H9 (cell line): ENCODE measurements around the gene PRDX1. TPM values are rescaled to one million over a fixed set of nuclear protein-coding genes. Genes with fewer than 3 reads are reported as not detected.

Experiments
- DNase-seq: peaks from one replicate; pipeline ENCODE4 v3.0.0-alpha.2; 2017
- H2AFZ ChIP-seq: one replicate; pipeline ENCODE4 v1.6.1; 2013; ENCODE audit warnings: mild to moderate bottlenecking, low read length, control low read depth, moderate library complexity
- H2AK5ac ChIP-seq: 2 replicates; pipeline ENCODE4 v1.6.1; 2013; ENCODE audit warnings: low read length, control low read depth, mixed read lengths; ENCODE audit not compliant: insufficient read length
- H2BK120ac ChIP-seq: one replicate; pipeline ENCODE4 v1.6.1; 2013; ENCODE audit warnings: low read depth, mild to moderate bottlenecking, low read length, control low read depth, inconsistent platforms; ENCODE audit not compliant: poor library complexity, severe bottlenecking
- H2BK12ac ChIP-seq: 2 replicates; pipeline ENCODE4 v1.6.1; 2013; ENCODE audit warnings: low read length, control low read depth, mixed read lengths, low read depth; ENCODE audit not compliant: insufficient read length
- H2BK15ac ChIP-seq: 2 replicates; pipeline ENCODE4 v1.6.1; 2013; ENCODE audit warnings: low read depth, low read length, control low read depth
- H2BK20ac ChIP-seq: one replicate; pipeline ENCODE4 v1.6.1; 2013; ENCODE audit warnings: low read depth, mild to moderate bottlenecking, low read length, control low read depth, inconsistent platforms; ENCODE audit not compliant: poor library complexity, severe bottlenecking
- H2BK5ac ChIP-seq: 2 replicates; pipeline ENCODE4 v1.6.1; 2013; ENCODE audit warnings: low read length, control low read depth, mixed read lengths; ENCODE audit not compliant: insufficient read length
- H3K14ac ChIP-seq: 2 replicates; pipeline ENCODE4 v1.6.1; 2013; ENCODE audit warnings: low read length, control low read depth; ENCODE audit not compliant: insufficient read depth
- H3K18ac ChIP-seq: 2 replicates; pipeline ENCODE4 v1.6.1; 2013; ENCODE audit warnings: low read depth, mild to moderate bottlenecking, mixed read lengths, low read length, control low read depth; ENCODE audit not compliant: insufficient read length
- H3K23ac ChIP-seq: 2 replicates; pipeline ENCODE4 v1.6.1; 2013; ENCODE audit warnings: low read length, control low read depth, mixed read lengths, low read depth; ENCODE audit not compliant: insufficient read length
- H3K23me2 ChIP-seq: 2 replicates; pipeline ENCODE4 v1.6.1; 2013; ENCODE audit warnings: low read depth, mild to moderate bottlenecking, mixed read lengths, low read length, control low read depth; ENCODE audit not compliant: insufficient read length, poor library complexity, severe bottlenecking
- H3K27ac ChIP-seq: 2 replicates; pipeline ENCODE4 v1.5.1; 2013; ENCODE audit warnings: low read length, control low read depth, mixed read lengths, low read depth; ENCODE audit not compliant: insufficient read length
- H3K27me3 ChIP-seq: 2 replicates; pipeline ENCODE4 v1.6.1; 2013; ENCODE audit warnings: low read length, control low read depth, inconsistent platforms; ENCODE audit not compliant: insufficient read depth
- H3K4ac ChIP-seq: 2 replicates; pipeline ENCODE4 v1.6.1; 2013; ENCODE audit warnings: low read depth, mild to moderate bottlenecking, control low read depth, inconsistent platforms, low read length, moderate library complexity
- H3K4me1 ChIP-seq: 2 replicates; pipeline ENCODE4 v1.6.1; 2013; ENCODE audit warnings: low read length, control low read depth, inconsistent platforms; ENCODE audit not compliant: insufficient read depth
- H3K4me2 ChIP-seq: 2 replicates; pipeline ENCODE4 v1.6.1; 2013; ENCODE audit warnings: low read length, control low read depth, mixed read lengths; ENCODE audit not compliant: insufficient read length, insufficient read depth
- H3K56ac ChIP-seq: 2 replicates; pipeline ENCODE4 v1.6.1; 2013; ENCODE audit warnings: low read depth, mild to moderate bottlenecking, mixed read lengths, low read length, control low read depth; ENCODE audit not compliant: insufficient read length
- H3K79me1 ChIP-seq: 2 replicates; pipeline ENCODE4 v1.6.1; 2013; ENCODE audit warnings: low read depth, mild to moderate bottlenecking, moderate library complexity, low read length, control low read depth, inconsistent platforms; ENCODE audit not compliant: insufficient read depth, poor library complexity, severe bottlenecking
- H3K79me2 ChIP-seq: 2 replicates; pipeline ENCODE4 v1.6.1; 2013; ENCODE audit warnings: low read length, control low read depth, inconsistent platforms; ENCODE audit not compliant: insufficient read depth
- H3K9ac ChIP-seq: 2 replicates; pipeline ENCODE4 v1.6.1; 2013; ENCODE audit warnings: low read length, control low read depth, mixed read lengths; ENCODE audit not compliant: insufficient read length; ENCODE audit errors: extremely low read depth
- H3K9me3 ChIP-seq: one replicate; pipeline ENCODE4 v1.6.1; 2013; ENCODE audit warnings: low read depth, low read length, inconsistent platforms; ENCODE audit not compliant: control insufficient read depth
- H3T11ph ChIP-seq: one replicate; pipeline ENCODE4 v1.6.1; 2013; ENCODE audit warnings: mild to moderate bottlenecking, low read length, control low read depth, inconsistent platforms
- H4K20me1 ChIP-seq: one replicate; pipeline ENCODE4 v1.6.1; 2013; ENCODE audit not compliant: control insufficient read depth, insufficient read length, insufficient read depth
- H4K5ac ChIP-seq: 2 replicates; pipeline ENCODE4 v1.6.1; 2013; ENCODE audit warnings: low read depth, mild to moderate bottlenecking, mixed read lengths, low read length, control low read depth; ENCODE audit not compliant: insufficient read length
- H4K8ac ChIP-seq: replicated peaks from 2 replicates; pipeline ENCODE4 v1.6.1; 2013; ENCODE audit warnings: low read length, control low read depth, mixed read lengths, low read depth; ENCODE audit not compliant: insufficient read length
- H4K91ac ChIP-seq: 2 replicates; pipeline ENCODE4 v1.6.1; 2013; ENCODE audit warnings: low read depth, mild to moderate bottlenecking, moderate library complexity, mixed read lengths, low read length, control low read depth; ENCODE audit not compliant: insufficient read length
- H3K27ac Mint-ChIP-seq, 3 experiments: 2 replicates in 2 of 3; 3 replicates in 1 of 3; pipeline ENCODE4 v1.8.0; 2020 to 2021; ENCODE audit warnings: mixed read lengths in 3 of 3, mild to moderate bottlenecking in 1 of 3, moderate library complexity in 1 of 3
- H3K27me3 Mint-ChIP-seq: 2 replicates; pipeline ENCODE4 v1.8.0; 2021; ENCODE audit warnings: low read depth, mild to moderate bottlenecking, moderate library complexity, mixed read lengths
- H3K36me3 Mint-ChIP-seq, 3 experiments: 2 replicates in 2 of 3; 3 replicates in 1 of 3; pipeline ENCODE4 v1.8.0; 2020 to 2021; ENCODE audit warnings: low read depth in 3 of 3, mixed read lengths in 3 of 3; ENCODE audit not compliant: insufficient read depth in 1 of 3
- H3K4me1 Mint-ChIP-seq, 2 experiments: 2 replicates each; pipeline ENCODE4 v1.8.0; 2020; ENCODE audit warnings: mixed read lengths in 2 of 2
- H3K4me3 Mint-ChIP-seq, 2 experiments: 2 replicates in 1 of 2; 3 replicates in 1 of 2; pipeline ENCODE4 v1.8.0; 2020 to 2021; ENCODE audit warnings: mild to moderate bottlenecking in 2 of 2, mixed read lengths in 2 of 2, moderate library complexity in 1 of 2
- H3K9me3 Mint-ChIP-seq, 2 experiments: 2 replicates in 1 of 2; 3 replicates in 1 of 2; pipeline ENCODE4 v1.8.0; 2020; ENCODE audit warnings: mild to moderate bottlenecking in 2 of 2, mixed read lengths in 2 of 2, moderate library complexity in 1 of 2
- WGBS: extraction: QIAGEN DNeasy Blood & Tissue Kit; methylation state at CpG from one replicate; pipeline ENCODE4 v1.1.7; 2013; ENCODE audit warnings: missing lambda C conversion rate, low lambda C conversion rate, mixed read lengths; ENCODE audit not compliant: insufficient read length; ENCODE audit errors: extremely low coverage; 5-methylcytosine and 5-hydroxymethylcytosine counted together
- total RNA-seq: library from RNA; stranded (reverse); gene quantifications from 2 replicates; pipeline ENCODE4 v1.2.1, GENCODE V29; 2021
- TF ChIP-seq, protein P1 (sequence below): fragments of 200-600 bp; sonication (generic); conservative IDR thresholded peaks from 3 replicates; pipeline ENCODE4 v1.8.0; 2021; ENCODE audit warnings: antibody characterized with exemption, mild to moderate bottlenecking

The PRDX1 gene
- total RNA-seq, 1 experiment from 2014 or later: 1,003 TPM

GRCh38 chr1:45544530-45544929, 22.8 kb upstream of the PRDX1 start:
- H3K36me3 Mint-ChIP-seq: no peaks in the 10 kb centered on the region
- Histone ChIP-seq H2BK12ac (no peak overlapping the region), H2BK15ac (no peak overlapping the region), H3K79me2 (no peaks in the 10 kb centered on the region), H3K56ac (no peak overlapping the region), H2BK5ac (no peak overlapping the region), H2AFZ (no peak overlapping the region), H3K9me3 (no peaks in the 10 kb centered on the region), H3K4me1 (no peaks in the 10 kb centered on the region), H3K79me1 (no peaks in the 10 kb centered on the region), H3K23ac (no peak overlapping the region), H4K91ac (no peak overlapping the region), H3K9ac (no peak overlapping the region), H3K18ac (no peak overlapping the region), H4K8ac (no peak overlapping the region), H3K4me2 (no peak overlapping the region), H4K20me1 (no peaks in the 10 kb centered on the region), H2BK20ac (no peak overlapping the region), H2AK5ac (no peak overlapping the region), H3T11ph (no peak overlapping the region), H4K5ac (no peak overlapping the region), H3K23me2 (no peaks in the 10 kb centered on the region), H3K14ac (no peak overlapping the region), H3K4ac (no peak overlapping the region), H2BK120ac (no peak overlapping the region), H3K27ac (no peak overlapping the region), H3K27me3 (no peaks in the 10 kb centered on the region)
- TF ChIP-seq, protein P1, sequence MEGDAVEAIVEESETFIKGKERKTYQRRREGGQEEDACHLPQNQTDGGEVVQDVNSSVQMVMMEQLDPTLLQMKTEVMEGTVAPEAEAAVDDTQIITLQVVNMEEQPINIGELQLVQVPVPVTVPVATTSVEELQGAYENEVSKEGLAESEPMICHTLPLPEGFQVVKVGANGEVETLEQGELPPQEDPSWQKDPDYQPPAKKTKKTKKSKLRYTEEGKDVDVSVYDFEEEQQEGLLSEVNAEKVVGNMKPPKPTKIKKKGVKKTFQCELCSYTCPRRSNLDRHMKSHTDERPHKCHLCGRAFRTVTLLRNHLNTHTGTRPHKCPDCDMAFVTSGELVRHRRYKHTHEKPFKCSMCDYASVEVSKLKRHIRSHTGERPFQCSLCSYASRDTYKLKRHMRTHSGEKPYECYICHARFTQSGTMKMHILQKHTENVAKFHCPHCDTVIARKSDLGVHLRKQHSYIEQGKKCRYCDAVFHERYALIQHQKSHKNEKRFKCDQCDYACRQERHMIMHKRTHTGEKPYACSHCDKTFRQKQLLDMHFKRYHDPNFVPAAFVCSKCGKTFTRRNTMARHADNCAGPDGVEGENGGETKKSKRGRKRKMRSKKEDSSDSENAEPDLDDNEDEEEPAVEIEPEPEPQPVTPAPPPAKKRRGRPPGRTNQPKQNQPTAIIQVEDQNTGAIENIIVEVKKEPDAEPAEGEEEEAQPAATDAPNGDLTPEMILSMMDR: no peak
- H3K27me3 Mint-ChIP-seq: no peaks in the 10 kb centered on the region; the same call in 1 of the 2 replicates
- WGBS: no CpG with 5 or more reads among the region's 4 CpGs
- no peaks in the 10 kb centered on the region for H3K9me3 Mint-ChIP-seq
- H3K27ac Mint-ChIP-seq: no peak overlapping the region
- H3K4me3 Mint-ChIP-seq: no peak overlapping the region
- no peak for DNase-seq
- H3K4me1 Mint-ChIP-seq: peaks cover 8 to 16% of the 10 kb centered on the region in 2 experiments
